ENCODE data around the gene CEP295NL. TPM values are rescaled to one million over a fixed set of nuclear protein-coding genes. Genes with fewer than 3 reads are reported as not detected.

The CEP295NL gene
- total RNA-seq, 1 experiment from 2014 or later, result 0.66 TPM

DNA sequence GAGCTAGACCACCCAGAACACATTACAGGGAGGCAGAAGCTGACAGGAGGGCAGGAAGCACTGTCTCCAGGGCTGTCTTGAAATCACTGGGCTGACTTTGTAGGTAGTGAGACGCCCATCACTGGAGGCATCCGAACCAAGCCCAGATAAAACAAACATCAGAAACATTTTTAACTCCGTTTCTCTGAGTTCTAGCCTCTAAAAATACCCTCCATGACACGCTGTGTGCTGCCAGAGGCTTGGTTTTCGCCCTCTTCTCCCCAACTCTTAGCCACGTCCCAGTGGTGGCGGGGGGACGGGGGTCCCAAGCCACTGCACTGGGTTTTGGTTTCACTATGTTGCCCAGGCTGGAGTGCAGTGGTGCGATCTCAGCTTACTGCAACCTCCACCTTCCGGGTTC is 1.2 kb downstream of the CEP295NL start:
- Histone ChIP-seq H4K8ac (replicated peaks; ENCODE audit: insufficient read length, low read depth, low read length) (no peak overlapping the region), H4K5ac (ENCODE audit: insufficient read length, low read depth, low read length) (no peak overlapping the region), H2BK12ac (ENCODE audit: insufficient read length, low read depth, low read length) (no peak overlapping the region), H3K4me1 (ENCODE audit: insufficient read depth, low read length) (0 out of 2 replicates have a peak, but pooled peaks cover 1% of the 10 kb centered on the region), H3K4ac (ENCODE audit: low read depth, low read length) (no peak overlapping the region), H3K9ac (ENCODE audit: extremely low read depth, insufficient read length, low read length) (no peak overlapping the region), H2BK120ac (ENCODE audit: low read depth, low read length, poor library complexity, severe bottlenecking) (no peak overlapping the region), H2BK15ac (ENCODE audit: low read depth, low read length) (no peak overlapping the region), H3K4me2 (ENCODE audit: insufficient read depth, insufficient read length, low read length) (no peak overlapping the region), H4K20me1 (ENCODE audit: control insufficient read depth, insufficient read depth, insufficient read length) (no peaks in the 10 kb centered on the region), H3K27me3 (ENCODE audit: insufficient read depth, low read length) (no peaks in the 10 kb centered on the region), H2BK5ac (ENCODE audit: insufficient read length, low read length) (no peak overlapping the region), H3K18ac (ENCODE audit: insufficient read length, low read depth, low read length) (no peak overlapping the region), H4K91ac (ENCODE audit: insufficient read length, low read depth, low read length) (no peak overlapping the region), H3T11ph (ENCODE audit: low read length) (no peak overlapping the region), H2AK5ac (ENCODE audit: insufficient read length, low read length) (no peak overlapping the region), H3K9me3 (ENCODE audit: control insufficient read depth, low read depth, low read length) (no peaks in the 10 kb centered on the region), H3K23me2 (ENCODE audit: insufficient read length, low read depth, low read length, poor library complexity, severe bottlenecking) (no peaks in the 10 kb centered on the region), H3K56ac (ENCODE audit: insufficient read length, low read depth, low read length) (no peak overlapping the region), H3K79me2 (ENCODE audit: insufficient read depth, low read length) (no peaks in the 10 kb centered on the region), H2AFZ (ENCODE audit: low read length) (no peak overlapping the region), H3K79me1 (ENCODE audit: insufficient read depth, low read depth, low read length, poor library complexity, severe bottlenecking) (peaks cover 3% of the 10 kb centered on the region), H3K23ac (ENCODE audit: insufficient read length, low read depth, low read length) (no peak overlapping the region), H2BK20ac (ENCODE audit: low read depth, low read length, poor library complexity, severe bottlenecking) (no peak overlapping the region), H3K14ac (ENCODE audit: insufficient read depth, low read length) (no peak overlapping the region), H3K27ac (ENCODE audit: insufficient read length, low read depth, low read length) (no peak overlapping the region)
- no peak for DNase-seq
- H3K4me1 Mint-ChIP-seq, result peaks cover 22 to 45% of the 10 kb centered on the region in 2 experiments
- H3K4me3 Mint-ChIP-seq, result no peak overlapping the region
- no peaks in the 10 kb centered on the region for H3K9me3 Mint-ChIP-seq
- no peak overlapping the region for H3K27ac Mint-ChIP-seq
- no peaks in the 10 kb centered on the region for H3K27me3 Mint-ChIP-seq (ENCODE audit: low read depth)
- H3K36me3 Mint-ChIP-seq (ENCODE audit: insufficient read depth in 1 of 3, low read depth in 3 of 3), result peaks cover 0 to 8% (median 5%) of the 10 kb centered on the region in 3 experiments; a peak in 6 of 7 replicates
- TF ChIP-seq, protein P1, sequence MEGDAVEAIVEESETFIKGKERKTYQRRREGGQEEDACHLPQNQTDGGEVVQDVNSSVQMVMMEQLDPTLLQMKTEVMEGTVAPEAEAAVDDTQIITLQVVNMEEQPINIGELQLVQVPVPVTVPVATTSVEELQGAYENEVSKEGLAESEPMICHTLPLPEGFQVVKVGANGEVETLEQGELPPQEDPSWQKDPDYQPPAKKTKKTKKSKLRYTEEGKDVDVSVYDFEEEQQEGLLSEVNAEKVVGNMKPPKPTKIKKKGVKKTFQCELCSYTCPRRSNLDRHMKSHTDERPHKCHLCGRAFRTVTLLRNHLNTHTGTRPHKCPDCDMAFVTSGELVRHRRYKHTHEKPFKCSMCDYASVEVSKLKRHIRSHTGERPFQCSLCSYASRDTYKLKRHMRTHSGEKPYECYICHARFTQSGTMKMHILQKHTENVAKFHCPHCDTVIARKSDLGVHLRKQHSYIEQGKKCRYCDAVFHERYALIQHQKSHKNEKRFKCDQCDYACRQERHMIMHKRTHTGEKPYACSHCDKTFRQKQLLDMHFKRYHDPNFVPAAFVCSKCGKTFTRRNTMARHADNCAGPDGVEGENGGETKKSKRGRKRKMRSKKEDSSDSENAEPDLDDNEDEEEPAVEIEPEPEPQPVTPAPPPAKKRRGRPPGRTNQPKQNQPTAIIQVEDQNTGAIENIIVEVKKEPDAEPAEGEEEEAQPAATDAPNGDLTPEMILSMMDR (conservative IDR thresholded peaks at IDR 0.05), result no peak
- WGBS (ENCODE audit: extremely low coverage, insufficient read length, low lambda C conversion rate), result no CpG with 5 or more reads among the region's 10 CpGs

All from H9 (cell line).